ENCODE measurements around the gene COQ8A. TPM values are rescaled to one million over a fixed set of nuclear protein-coding genes. Genes with fewer than 3 reads are reported as not detected.
"Not testable (repeated sequence)": the region's sequence is repeated elsewhere in the genome, so short reads cannot be mapped to it uniquely, and the experiment has no call there.

Gene COQ8A
- polyA plus RNA-seq, 4 donors, result 27.9 to 34.4 (median 32.4) TPM

DNA sequence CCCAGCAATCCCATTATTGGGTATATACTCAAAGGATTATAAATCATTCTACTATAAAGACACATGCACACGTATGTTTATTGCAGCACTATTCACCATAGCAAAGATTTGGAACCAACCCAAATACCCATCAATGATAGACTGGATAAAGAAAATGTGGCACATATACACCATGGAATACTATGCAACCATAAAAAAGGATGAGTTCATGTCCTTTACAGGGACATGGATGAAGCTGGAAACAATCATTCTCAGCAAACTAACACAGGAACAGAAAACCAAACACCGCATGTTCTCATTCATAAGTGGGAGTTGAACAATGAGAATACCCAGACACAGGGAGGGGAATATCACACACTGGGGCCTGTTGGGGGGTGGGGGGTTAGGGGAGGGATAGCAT is 59.5 kb downstream of the COQ8A start:
- not testable (repeated sequence) for DNase-seq (ENCODE audit: low read depth in 4 of 4, low spot score in 3 of 4)

DNA sequence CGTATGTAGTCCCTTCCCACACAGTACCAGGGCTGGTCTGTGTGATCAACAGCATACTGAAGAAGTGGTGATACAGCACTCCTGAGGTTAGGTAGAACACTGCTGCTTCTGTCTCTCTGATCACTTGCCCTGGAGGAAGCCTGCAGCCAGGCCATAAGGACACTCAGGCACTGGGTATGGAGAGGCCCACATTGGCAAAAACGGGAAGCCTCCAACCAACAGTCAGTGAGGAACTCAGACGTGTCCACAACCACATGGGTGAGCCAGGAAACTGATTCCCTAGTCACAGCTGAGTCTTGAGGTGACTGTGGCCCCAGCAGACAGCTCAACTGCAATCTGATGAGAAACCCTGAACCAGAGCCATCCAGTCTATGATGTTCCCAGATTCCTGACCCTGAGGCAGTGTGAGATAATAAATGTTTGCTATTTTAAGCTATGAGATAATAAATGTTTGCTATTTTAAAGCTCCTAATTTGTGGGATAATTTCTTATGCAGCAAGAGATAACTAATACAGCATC is 62.5 kb downstream of the COQ8A start:
- DNase-seq (ENCODE audit: low read depth in 4 of 4, low spot score in 3 of 4), result no peak

DNA sequence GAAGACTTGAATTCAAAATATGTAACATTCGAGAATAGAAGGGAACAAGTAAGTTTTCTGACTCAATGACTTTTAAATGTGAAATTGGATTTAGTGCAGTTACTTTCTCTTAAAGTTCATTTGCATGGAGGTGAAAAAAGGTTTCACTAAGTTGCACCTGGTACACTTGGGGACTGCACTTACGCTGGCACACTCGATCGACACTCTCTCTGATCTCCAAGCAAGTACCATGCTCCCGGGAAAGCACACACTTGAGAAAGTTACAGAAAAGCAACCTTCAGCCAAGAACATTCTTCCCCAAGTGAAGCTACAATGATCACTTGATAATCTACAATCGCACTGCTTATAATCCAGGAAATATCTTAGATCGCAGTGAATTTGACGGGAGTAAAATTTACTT is 63.1 kb downstream of the COQ8A start:
- no peak for DNase-seq (ENCODE audit: low read depth in 4 of 4, low spot score in 3 of 4)

DNA sequence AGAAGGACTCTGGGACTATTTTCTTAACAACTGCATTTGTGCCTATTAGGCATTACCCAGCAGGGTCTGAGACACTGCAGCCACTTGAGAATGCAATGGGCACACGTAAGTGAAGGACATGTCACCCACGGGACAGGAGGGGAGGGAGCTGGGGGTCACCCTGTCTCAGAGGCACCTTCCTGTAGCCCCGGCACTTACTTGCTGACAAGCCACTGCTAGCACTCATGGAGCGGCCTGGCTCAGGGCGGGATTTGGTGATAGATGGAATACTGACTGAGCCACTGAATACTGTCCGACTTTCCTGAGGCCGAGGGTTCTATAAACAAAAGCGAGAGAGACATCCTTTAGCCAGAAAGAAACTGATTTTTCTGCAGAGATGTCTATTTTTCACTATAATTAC is 64.7 kb downstream of the COQ8A start:
- no peak for DNase-seq (ENCODE audit: low read depth in 4 of 4, low spot score in 3 of 4)

DNA sequence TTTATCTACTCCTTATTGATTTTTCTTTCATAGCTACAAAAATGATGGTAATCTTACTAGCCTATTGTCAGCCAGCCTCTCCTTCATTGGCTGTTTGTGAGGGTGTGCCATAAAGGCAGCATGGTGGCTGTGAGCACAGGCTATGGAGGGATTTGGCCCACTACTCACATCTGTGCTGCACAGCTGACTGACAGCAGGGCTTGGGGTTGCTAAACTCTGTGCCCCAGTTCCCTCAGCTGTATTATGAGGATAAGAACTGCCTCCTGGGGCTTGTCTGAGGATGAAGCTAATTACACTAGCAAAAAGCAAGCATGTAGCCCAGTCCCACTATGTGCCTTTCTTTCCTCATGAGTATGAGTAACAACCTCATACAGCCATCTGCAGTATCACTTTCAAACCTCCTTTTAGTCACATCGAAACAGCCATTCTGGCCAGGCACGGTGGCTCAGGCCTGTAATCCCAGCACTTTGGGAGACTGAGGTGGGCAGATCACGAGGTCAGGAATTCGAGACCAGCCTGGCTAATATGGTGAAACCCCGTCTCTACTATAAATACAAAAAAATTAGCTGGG is 66.2 kb downstream of the COQ8A start:
- DNase-seq (ENCODE audit: low read depth in 4 of 4, low spot score in 3 of 4), result no peak

DNA sequence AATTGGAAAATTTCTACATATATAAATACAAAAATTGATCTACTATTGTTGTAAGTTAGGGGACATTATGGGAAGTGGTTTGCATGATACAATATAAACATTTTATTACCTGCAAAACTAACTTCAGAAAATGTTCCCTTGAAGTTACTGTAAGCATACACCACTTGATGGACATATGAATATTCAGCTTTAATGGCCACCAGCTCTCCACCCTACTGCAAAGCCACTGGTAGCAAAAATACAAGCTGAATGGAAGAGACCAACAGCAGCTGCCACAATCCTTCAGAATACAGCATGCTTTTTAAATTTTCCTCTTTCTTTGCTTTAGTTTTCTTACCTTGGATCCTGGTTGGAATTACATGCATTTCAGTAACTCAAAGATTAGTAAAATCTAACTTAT is 69.8 kb downstream of the COQ8A start:
- DNase-seq (ENCODE audit: low read depth in 4 of 4, low spot score in 3 of 4), result no peak

DNA sequence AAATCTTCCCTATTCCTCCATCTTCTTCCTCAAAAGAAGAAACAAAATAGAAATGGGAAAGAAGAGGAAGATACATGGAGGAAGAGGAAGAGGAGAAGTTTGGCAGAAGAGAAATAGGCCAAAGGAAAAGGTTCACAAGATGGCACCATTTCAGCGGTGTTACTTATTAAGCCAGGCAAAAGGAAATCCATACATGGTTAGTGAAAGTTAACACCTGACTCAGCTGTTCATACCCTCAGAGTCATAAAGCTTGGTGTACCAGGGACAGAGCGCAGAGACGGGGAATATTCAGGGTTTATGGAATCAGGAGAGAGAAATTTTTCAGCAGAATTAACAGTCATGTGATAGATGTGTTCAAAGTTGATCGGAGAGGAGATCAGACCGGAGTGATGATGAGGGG is 70.6 kb downstream of the COQ8A start:
- no peak for DNase-seq (ENCODE audit: low read depth in 4 of 4, low spot score in 3 of 4)

DNA sequence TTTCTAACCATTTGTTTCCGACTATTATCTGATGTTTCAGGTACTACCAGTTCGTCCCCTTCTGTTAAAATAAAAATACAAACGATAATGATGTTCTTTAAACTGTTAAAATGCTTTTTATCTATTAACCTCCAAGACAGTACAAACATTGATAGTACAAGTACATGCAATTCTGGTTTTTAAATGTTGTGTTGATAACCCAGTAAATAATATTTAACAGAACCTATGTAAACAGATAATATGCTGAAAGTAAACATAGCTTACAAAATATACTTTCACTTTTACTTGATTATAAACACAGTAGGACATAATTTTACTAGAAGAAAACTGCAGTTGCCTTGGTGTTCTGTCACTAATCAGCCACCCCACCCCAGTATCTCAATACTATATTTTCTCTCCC is 76.9 kb downstream of the COQ8A start:
- DNase-seq (ENCODE audit: low read depth in 4 of 4, low spot score in 3 of 4), result no peak

DNA sequence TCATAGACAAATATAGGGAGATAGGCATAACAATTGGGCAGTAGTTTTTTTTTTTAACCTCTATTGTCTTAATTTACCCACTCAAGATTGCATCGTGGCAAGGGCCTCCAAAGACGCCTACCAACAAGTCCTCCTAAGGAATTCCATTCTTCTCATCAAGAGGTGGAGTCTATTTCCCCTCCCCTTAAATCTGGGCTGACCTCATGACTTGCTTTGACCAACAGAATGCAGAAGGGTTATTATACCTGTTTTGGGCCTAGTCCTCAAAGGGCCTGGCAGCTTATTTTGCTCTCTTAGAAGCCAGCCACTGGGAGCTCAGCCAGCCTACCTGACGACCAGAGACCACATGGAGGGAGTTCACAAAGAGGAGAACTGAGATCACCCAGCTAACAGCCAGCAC is 92.3 kb downstream of the COQ8A start:
- no peak for DNase-seq (ENCODE audit: low read depth in 4 of 4, low spot score in 3 of 4)

DNA sequence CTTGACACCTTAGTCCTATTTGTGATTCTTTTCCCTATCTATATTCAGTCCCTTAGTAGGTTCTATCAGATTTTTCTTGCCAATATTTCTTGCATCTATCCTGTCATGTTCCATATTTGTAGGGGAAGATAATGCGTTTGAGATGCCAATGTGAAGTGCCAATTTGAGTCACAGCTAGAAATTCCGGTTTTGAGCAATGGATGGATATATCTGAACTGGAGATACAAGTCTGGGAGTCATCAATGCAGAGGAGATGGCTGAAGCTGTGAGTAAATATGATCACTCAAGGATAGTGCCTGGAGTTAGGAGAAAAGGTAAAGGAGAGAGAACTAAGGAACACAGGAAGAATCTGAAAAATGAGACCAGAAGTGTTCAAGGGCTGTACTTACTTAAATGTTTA is 93.8 kb downstream of the COQ8A start:
- no peak for DNase-seq (ENCODE audit: low read depth in 4 of 4, low spot score in 3 of 4)

DNA sequence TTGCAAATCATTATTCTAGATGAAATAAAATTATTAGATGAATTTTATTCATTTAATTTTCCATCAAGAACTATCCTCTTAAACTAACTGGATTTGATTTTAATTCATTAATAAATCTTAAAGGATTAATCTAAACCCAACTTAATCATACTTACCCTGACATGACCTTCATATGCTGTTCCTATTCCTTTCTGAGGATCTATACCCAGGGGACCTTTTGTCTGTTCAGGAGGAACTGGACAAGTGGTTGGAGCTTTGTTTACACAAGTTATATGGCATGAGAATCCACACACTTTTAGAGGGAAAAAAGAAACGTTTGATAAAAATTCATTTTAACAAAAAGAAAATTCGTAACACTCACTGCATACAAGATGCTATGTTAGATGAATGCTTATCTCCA is 95.2 kb downstream of the COQ8A start:
- no peak for DNase-seq (ENCODE audit: low read depth in 4 of 4, low spot score in 3 of 4)

DNA sequence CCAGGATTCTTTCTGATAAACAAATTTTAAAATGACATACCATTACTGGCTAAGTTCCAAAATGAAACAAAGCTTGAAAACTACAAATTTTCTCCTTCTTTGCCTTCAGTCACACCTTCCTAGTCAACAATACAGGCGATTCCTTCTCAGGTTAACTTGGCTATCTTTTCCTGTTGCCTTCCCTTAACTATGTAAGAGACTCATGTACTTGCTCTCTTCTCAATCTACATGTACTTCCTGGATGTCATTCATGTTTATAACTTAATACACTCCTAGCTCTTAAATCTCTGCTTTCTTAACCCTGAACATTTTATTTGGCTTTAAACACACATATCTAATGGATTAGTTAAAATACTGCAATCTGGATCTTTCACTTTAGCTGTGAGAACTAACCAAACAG is 97.0 kb downstream of the COQ8A start:
- no peak for DNase-seq (ENCODE audit: low read depth in 4 of 4, low spot score in 3 of 4)

Other genes starting within 250 kb of the COQ8A start
- gene ITPKB, start 201.0 kb upstream of the COQ8A start, polyA plus RNA-seq (ENCODE audit: insufficient read length in 4 of 4), result 10 to 100 TPM; 24.4 to 25.2 (median 24.8) TPM
- gene PSEN2, start 69.7 kb upstream of the COQ8A start, polyA plus RNA-seq (ENCODE audit: insufficient read length in 4 of 4), result 10 to 100 TPM; 16.9 to 18.2 (median 17.6) TPM

Measured in right renal pelvis (tissue), 4 donors.